AG10803 (cell line): ENCODE results near the gene PPDPF.

ENCODE experiments used
- DNase-seq: peaks from one replicate; pipeline ENCODE4 v3.0.0; 2010; ENCODE audit warnings: low read depth
- H3K4me3 ChIP-seq: 2 replicates; pipeline ENCODE4 v1.5.1; 2011; ENCODE audit warnings: mild to moderate bottlenecking, low read length, control low read depth
- TF ChIP-seq, protein P1 (sequence below): conservative IDR thresholded peaks from 2 replicates; pipeline ENCODE4 v1.5.1; 2011; ENCODE audit warnings: mild to moderate bottlenecking, low read length, control low read depth, inconsistent platforms

The PPDPF gene

GRCh38 chr20:63520504-63520933 is at the start of gene PPDPF:
Gene PPDPF, plus strand, starts transcription at chr20:63520765. Its CDS starts 544 bp downstream, at chr20:63521309.
- TF ChIP-seq, protein P1, sequence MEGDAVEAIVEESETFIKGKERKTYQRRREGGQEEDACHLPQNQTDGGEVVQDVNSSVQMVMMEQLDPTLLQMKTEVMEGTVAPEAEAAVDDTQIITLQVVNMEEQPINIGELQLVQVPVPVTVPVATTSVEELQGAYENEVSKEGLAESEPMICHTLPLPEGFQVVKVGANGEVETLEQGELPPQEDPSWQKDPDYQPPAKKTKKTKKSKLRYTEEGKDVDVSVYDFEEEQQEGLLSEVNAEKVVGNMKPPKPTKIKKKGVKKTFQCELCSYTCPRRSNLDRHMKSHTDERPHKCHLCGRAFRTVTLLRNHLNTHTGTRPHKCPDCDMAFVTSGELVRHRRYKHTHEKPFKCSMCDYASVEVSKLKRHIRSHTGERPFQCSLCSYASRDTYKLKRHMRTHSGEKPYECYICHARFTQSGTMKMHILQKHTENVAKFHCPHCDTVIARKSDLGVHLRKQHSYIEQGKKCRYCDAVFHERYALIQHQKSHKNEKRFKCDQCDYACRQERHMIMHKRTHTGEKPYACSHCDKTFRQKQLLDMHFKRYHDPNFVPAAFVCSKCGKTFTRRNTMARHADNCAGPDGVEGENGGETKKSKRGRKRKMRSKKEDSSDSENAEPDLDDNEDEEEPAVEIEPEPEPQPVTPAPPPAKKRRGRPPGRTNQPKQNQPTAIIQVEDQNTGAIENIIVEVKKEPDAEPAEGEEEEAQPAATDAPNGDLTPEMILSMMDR: no peak
- DNase-seq: peak; percentile 74
- H3K4me3 ChIP-seq: peak within 1 kb of the TSS; percentile 86

DNA sequence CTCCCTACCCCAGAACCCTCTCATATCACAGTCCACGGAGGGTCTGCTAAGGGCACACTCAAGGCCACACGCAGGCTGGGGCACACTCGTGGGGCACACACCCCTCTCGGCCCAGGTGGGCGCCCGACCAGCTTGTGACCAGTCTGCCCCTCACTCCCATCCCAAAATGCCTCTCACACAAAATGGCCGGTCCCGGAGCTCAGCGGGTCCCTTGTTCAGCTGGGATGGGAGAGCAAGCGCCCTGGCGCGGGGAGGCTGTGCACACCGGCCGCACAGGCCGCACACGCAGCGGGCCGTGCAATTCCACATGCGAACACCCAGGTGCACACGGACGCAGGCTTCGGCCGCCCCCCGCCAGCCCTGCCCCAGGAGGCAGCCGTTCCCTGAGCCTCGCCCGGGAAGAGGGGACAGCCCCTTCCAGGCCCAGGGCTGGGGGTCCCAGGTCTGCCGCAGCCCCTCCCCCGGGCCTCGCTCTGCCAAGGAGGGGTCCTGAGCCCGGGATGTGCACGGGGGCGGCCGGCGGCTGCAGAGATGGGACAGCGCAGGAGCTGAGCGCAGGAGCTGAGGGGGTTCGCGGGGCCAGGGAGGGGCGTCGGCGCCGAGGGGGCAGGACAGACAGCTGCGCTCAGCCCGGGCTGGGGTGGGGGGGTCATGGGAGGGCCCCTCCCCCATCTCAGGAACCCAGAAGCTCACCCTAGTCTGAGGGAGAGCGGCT is 49.4 kb upstream of the PPDPF start:
- no peak overlapping the region for H3K4me3 ChIP-seq
- TF ChIP-seq, protein P1: no peak
- no peak for DNase-seq

- TF ChIP-seq, protein P1: no peak
- H3K4me3 ChIP-seq: no peak overlapping the region
- no peak for DNase-seq
These were observed 48.9 kb upstream of the PPDPF start for GRCh38 chr20:63471717-63471980.

DNA sequence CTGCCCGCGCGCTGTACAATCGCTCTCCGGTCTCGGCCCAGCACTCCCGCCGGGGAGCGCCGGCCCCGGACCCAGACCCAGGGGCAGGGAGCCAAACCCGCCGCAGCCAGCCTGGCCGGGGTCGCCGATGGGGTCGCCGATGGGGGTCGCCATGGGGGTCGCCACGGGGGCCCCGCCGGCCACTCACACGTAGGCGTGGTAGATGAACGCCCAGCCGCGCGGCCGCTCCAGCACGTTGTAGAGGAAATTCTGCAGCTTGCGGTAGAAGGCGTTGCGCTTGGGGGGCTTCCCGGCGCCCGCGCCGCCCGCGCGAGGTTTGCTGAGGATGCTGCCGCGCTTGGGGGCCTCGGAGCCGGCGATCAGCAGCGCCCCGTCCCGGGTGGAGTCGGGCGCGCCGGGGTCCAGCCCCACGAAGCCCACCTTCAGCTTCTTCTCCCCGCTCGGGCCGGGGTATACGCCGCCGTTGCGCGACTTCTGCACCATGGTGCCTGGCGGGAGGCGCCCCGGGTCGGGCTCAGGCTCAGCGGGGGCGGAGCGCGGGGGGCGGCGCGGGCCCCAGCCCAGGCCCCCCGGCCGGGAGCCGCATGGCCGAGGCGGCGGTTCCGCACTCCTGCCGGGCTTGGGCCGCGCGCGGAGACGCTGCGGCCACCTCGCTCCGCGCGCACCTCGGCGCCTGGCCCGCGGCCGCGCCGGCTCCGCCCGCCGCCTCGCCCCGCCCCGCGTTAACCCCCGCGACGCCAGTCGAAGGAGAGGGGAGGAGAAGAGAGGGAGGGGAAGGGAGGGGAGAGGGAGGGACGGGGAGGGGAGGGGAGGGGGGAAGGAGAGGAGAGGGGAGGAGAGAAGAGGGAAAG is 48.4 kb upstream of the PPDPF start, which contains the start of gene KCNQ2:
Gene KCNQ2, minus strand, starts transcription at position 675 of the 851 bp plus-strand sequence. Its CDS starts 192 bp downstream, at position 483.
- H3K4me3 ChIP-seq: no peak within 1 kb of the TSS
- TF ChIP-seq, protein P1: no peak
- DNase-seq: no peak

- H3K4me3 ChIP-seq: no peak overlapping the region
- no peak for DNase-seq
- TF ChIP-seq, protein P1: no peak
These were observed 47.6 kb upstream of the PPDPF start for GRCh38 chr20:63472862-63473390.

- TF ChIP-seq, protein P1: no peak
- DNase-seq: no peak
- no peak overlapping the region for H3K4me3 ChIP-seq
These were observed 46.8 kb upstream of the PPDPF start for GRCh38 chr20:63473555-63474449.
